Adrenal gland (tissue), 12 donors: ENCODE data around the gene NAV2. TPM values are rescaled to one million over a fixed set of nuclear protein-coding genes. Genes with fewer than 3 reads are reported as not detected.

Experiments
- DNase-seq, 7 donors: peaks; one replicate each; pipeline ENCODE4 v3.0.0-alpha.2; 2019 to 2020
- H3K27ac ChIP-seq, 5 donors: fragments of 200-600 bp; sonication (generic) in 4 of 5; 1 replicate in 3 of 5; 2 replicates in 2 of 5; pipeline versions ENCODE4 v1.5.1 to v1.8.0; 2016 to 2020; ENCODE audit warnings: mild to moderate bottlenecking in 1 of 5
- H3K27me3 ChIP-seq: fragments of 200-600 bp; 2 replicates; pipeline ENCODE4 v1.8.0; 2021
- H3K36me3 ChIP-seq, 2 donors: fragments of 200-600 bp; replicated peaks in 1 of 2; 1 replicate in 1 of 2; 2 replicates in 1 of 2; pipeline versions ENCODE4 v1.5.1 to v1.8.0; 2018 to 2022
- H3K4me1 ChIP-seq, 2 donors: fragments of 200-600 bp; replicated peaks in 1 of 2; 1 replicate in 1 of 2; 2 replicates in 1 of 2; pipeline versions ENCODE4 v1.5.1 to v1.8.0; 2018 to 2021
- H3K4me3 ChIP-seq, 4 donors: fragments of 200-600 bp; sonication (generic) in 3 of 4; one replicate each; pipeline ENCODE4 v1.5.1; 2016 to 2018
- H3K9me3 ChIP-seq, 3 donors: fragments of 200-600 bp; sonication (generic) in 1 of 3; replicated peaks in 1 of 3; 1 replicate in 2 of 3; 2 replicates in 1 of 3; pipeline versions ENCODE4 v1.5.1 to v1.8.0; 2016 to 2021
- POLR2A ChIP-seq, 2 donors: fragments of 450-650 bp; IDR thresholded peaks; one replicate each; pipeline ENCODE4 v1.6.1; 2017; ENCODE audit warnings: antibody characterized with exemption in 2 of 2, mild to moderate bottlenecking in 2 of 2, moderate library complexity in 1 of 2
- WGBS, 4 donors: extraction: QIAGEN DNeasy Blood & Tissue Kit in 2 of 4; methylation state at CpG; one replicate each; pipeline versions ENCODE4 v1.1.5 to v1.1.7; 2013 to 2017; 5-methylcytosine and 5-hydroxymethylcytosine counted together
- intact Hi-C, 2 donors: fragments of 100-400 bp; cut with DNase I; formaldehyde crosslinking; loops; one replicate each; pipeline versions ENCODE4 v1.14.1 to v1.15.0; 2022 to 2023
- polyA plus RNA-seq, 3 donors: library from polyadenylated mRNA; stranded (reverse); fragments of 200-250 nt in 2 of 3; fragments of 350-450 nt in 1 of 3; fragmentation: Illumina TruSeq in 1 of 3; extraction: RNeasy Lipid Tissue Mini Kit (QIAGEN cat#74804) in 1 of 3; gene quantifications; one replicate each; pipeline ENCODE4 v1.2.3, GENCODE V29; 2013 to 2014
- total RNA-seq, 9 donors: library from RNA; depleted of rRNA in 4 of 9; stranded (reverse); fragments of >200 nt in 4 of 9; fragments of 120-200 nt in 1 of 9; fragmentation: NEBNext Ultra II Directional in 1 of 9; extraction: Animal tissue kit (Norgen Biotek cat#: 25700) in 1 of 9; gene quantifications; one replicate each; pipeline versions ENCODE4 v1.1.0 to v1.2.4, GENCODE V29; 2013 to 2023
- TF ChIP-seq, protein P1 (sequence below), 6 experiments: fragments of 450-650 bp in 4 of 6; fragments of 200-600 bp in 2 of 6; sonication (generic) in 1 of 6; IDR thresholded peaks; 1 replicate in 5 of 6; 2 replicates in 1 of 6; pipeline versions ENCODE4 v1.5.1 to v1.8.0; 2016 to 2021; ENCODE audit warnings: antibody characterized with exemption in 6 of 6, mild to moderate bottlenecking in 2 of 6, moderate library complexity in 1 of 6
- donor health status: healthy with polysubstance abuse.
- donor health status: Bipolar disorder and iron deficiency.
- donor health status: DM: yes; HTN: yes; CAD: no.
- donor health status: DM: no; HTN: no; CAD: no.
- donor health status: DM: no; HTN: no; CAD: no.
- donor health status: DM: yes; HTN: yes; CAD: no.

NAV2 gene
- total and polyA plus RNA-seq, 12 donors: 1.6 to 9.2 (median 5.5) TPM

DNA sequence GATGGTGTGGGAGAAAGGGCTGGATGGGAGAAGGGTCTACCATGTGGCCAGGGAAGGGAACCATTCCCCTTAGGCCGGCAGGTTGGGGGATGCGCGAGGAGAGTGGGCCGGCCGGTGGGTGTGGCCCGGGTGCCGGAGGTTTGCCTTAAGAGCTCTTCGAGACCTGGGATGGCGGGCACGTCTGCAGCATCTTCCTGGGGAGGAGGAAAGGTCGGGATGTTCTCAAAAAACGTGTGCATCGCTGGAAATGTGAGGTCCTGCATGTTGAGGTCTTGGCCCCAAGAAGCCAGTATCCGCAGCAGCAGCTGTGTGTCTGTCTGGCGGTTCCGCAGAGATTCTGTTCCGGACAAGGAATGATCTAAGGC is 1.4 kb downstream of the NAV2 start:
- Histone ChIP-seq H3K27me3 (peaks cover 3% of the 10 kb centered on the region), H3K4me3 (peak overlapping the region in 1 of 4 donors; percentile 50), H3K9me3 (no peaks in the 10 kb centered on the region), H3K36me3 (no peaks in the 10 kb centered on the region), H3K4me1 (peaks cover 17 to 18% of the 10 kb centered on the region in 2 donors), H3K27ac (peak overlapping the region in 2 of 5 donors; percentile 54 to 57)
- DNase-seq: no peak
- WGBS, 4 donors: 3 to 10% (median 8%) methylated on average over 2 to 17 of the region's 17 CpGs
- intact Hi-C loops: no loop called here
- TF ChIP-seq, protein P1, sequence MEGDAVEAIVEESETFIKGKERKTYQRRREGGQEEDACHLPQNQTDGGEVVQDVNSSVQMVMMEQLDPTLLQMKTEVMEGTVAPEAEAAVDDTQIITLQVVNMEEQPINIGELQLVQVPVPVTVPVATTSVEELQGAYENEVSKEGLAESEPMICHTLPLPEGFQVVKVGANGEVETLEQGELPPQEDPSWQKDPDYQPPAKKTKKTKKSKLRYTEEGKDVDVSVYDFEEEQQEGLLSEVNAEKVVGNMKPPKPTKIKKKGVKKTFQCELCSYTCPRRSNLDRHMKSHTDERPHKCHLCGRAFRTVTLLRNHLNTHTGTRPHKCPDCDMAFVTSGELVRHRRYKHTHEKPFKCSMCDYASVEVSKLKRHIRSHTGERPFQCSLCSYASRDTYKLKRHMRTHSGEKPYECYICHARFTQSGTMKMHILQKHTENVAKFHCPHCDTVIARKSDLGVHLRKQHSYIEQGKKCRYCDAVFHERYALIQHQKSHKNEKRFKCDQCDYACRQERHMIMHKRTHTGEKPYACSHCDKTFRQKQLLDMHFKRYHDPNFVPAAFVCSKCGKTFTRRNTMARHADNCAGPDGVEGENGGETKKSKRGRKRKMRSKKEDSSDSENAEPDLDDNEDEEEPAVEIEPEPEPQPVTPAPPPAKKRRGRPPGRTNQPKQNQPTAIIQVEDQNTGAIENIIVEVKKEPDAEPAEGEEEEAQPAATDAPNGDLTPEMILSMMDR (IDR thresholded peaks at IDR 0.05): no peak
- no peak for TF ChIP-seq POLR2A (IDR thresholded peaks at IDR 0.05)

DNA sequence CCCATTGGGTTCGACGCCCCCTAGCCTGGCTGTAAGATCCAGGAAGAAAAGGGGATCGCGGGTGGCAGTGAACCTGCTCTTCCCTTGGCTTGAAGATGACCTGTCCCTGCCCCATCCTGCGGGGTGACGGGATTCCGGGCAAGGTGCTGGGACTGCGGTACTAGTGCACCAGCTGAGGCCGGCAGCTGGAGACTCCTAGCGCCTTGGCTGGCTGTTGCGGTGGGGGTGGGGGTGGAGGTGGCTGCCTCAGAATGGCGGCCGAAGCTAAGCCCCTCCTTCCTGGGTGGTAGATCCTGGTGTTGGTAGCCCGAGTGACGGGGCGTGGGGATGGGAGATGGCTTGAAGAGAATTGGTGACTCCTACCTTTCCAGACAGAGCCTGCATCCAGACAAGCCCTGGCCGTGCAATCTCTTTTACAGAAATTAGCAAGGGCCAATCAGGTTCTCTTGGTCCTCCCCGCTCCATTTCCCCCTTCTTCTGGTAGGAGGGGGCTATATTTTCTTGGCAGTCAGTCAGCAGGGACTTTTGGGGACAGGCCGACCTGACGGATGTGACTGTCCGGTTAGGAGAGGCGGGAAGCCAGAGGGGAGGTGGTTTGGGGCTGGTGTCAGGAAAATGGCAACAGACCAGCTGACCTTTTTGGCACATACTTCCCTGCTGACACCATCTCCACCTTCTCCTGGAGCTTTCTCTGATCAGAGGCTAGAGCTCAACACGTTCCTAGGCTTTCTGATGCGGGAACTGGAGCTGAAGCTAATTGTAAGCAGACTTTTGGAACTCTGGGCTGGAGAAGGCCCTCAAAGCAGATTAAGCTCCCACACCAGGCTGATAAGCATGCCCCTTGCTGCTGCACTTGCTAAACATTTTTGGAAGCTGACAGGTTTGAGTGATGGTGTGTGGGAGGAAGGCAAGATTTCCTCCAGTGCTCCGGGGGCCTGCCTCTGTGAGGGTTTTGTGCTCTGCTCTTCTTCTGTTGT is 2.0 kb downstream of the NAV2 start:
- intact Hi-C loops: no loop called here
- peak overlapping the region in 1 of 4 donors; percentile 50 for H3K4me3 ChIP-seq
- peaks cover 17 to 18% of the 10 kb centered on the region in 2 donors for H3K4me1 ChIP-seq
- peak overlapping the region in 2 of 5 donors; percentile 54 to 57 for H3K27ac ChIP-seq
- peak; percentile 17 to 83 (median 32) for DNase-seq
- no peak for TF ChIP-seq POLR2A (IDR thresholded peaks at IDR 0.05)
- TF ChIP-seq, protein P1 (IDR thresholded peaks at IDR 0.05): no peak
- 19 to 33% (median 21%) methylated on average over 18 to 25 of the region's 25 CpGs for WGBS, 4 donors
- H3K9me3 ChIP-seq: no peaks in the 10 kb centered on the region
- H3K27me3 ChIP-seq: peaks cover 3% of the 10 kb centered on the region
- no peaks in the 10 kb centered on the region for H3K36me3 ChIP-seq

DNA sequence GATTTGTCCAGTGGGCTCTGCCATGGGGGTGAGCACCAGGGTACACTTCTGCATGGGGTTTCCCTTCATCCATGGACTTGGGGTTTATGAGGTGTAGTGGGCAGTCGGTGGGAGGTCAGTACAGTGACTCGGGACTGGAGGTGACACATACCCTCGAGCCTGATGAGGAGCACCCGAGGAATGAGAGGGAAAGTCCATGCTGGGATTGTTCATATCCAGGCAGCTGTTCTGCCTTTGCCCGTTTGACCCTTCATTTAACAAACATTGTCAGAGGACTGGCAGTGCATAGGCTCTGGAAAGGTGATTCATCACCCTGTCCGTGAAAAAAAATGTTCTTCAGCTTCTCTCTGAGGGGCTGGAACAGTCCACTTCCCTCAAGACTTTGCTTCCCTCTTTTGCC is 2.7 kb downstream of the NAV2 start:
- WGBS, 4 donors: 41 to 68% (median 53%) methylated on average over 6 of the region's 6 CpGs
- peak overlapping the region in 2 of 5 donors; percentile 54 to 57 for H3K27ac ChIP-seq

DNA sequence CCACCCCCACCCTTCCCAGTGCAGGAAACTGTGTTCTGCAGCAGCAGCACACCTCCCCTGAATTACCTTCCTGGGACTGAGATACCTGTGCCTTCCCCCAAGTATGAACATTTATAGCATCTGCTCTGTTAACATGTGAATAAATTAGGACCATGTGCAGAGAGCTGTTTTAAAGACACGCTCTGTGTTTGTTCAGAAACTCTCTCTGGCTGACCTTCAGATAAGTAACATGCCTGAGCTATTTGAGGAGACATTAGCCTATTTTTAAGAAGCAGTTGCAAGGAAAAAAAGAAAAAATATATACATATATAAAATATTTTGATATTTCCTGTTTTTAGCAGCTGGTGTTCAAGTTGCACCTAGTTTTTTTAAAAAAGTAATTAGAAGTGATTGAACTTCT is 5.4 kb downstream of the NAV2 start:
- Histone ChIP-seq H3K4me3 (no peak overlapping the region), H3K4me1 (peaks cover 7 to 12% of the 10 kb centered on the region in 2 donors), H3K27me3 (peaks cover 3% of the 10 kb centered on the region), H3K36me3 (no peaks in the 10 kb centered on the region), H3K27ac (no peak overlapping the region), H3K9me3 (no peaks in the 10 kb centered on the region)
- DNase-seq: no peak
- TF ChIP-seq, protein P1 (IDR thresholded peaks at IDR 0.05): no peak
- no peak for TF ChIP-seq POLR2A (IDR thresholded peaks at IDR 0.05)
- 58 to 77% (median 60%) methylated on average over 1 of the region's 1 CpG for WGBS, 4 donors
- intact Hi-C loops: no loop called here

More for the DNA sequence above, 2.7 kb downstream of the NAV2 start:
- peaks cover 3% of the 10 kb centered on the region for H3K27me3 ChIP-seq
- TF ChIP-seq, protein P1 (IDR thresholded peaks at IDR 0.05): no peak
- no peak for TF ChIP-seq POLR2A (IDR thresholded peaks at IDR 0.05)
- peak overlapping the region in 1 of 4 donors; percentile 22 for H3K4me3 ChIP-seq
- DNase-seq: peak in 1 of 7 donors; percentile 17
- no peaks in the 10 kb centered on the region for H3K36me3 ChIP-seq
- H3K4me1 ChIP-seq: peaks cover 17 to 18% of the 10 kb centered on the region in 2 donors
- no peaks in the 10 kb centered on the region for H3K9me3 ChIP-seq
- intact Hi-C loops: no loop called here
